Measurements from ENCODE around the gene PVR.
A peak's percentile ranks its signal among the peaks of the same experiment; 100 is the strongest.

The PVR gene

GRCh38 chr19:44637390-44637764, 6.3 kb upstream of the PVR start:
- Histone ChIP-seq H3K4me1 (peaks cover 2% of the 10 kb centered on the region; the same call in 1 of the 2 replicates), H3K4me3 (ENCODE audit: low read depth, low read length) (no peak overlapping the region), H3K27me3 (no peaks in the 10 kb centered on the region), H3K9me3 (no peaks in the 10 kb centered on the region), H3K36me3 (no peaks in the 10 kb centered on the region)
- no peak for TF ChIP-seq CTCF (IDR thresholded peaks at IDR 0.05; ENCODE audit: low read depth, low read length)
- DNase-seq: no peak

GRCh38 chr19:44640518-44640917, 3.2 kb upstream of the PVR start:
- Histone ChIP-seq H3K4me3 (ENCODE audit: low read depth, low read length) (no peak overlapping the region), H3K9me3 (no peaks in the 10 kb centered on the region), H3K27me3 (no peaks in the 10 kb centered on the region), H3K4me1 (no peaks in the 10 kb centered on the region; the same call in 1 of the 2 replicates), H3K36me3 (no peaks in the 10 kb centered on the region)
- no peak for DNase-seq
- no peak for TF ChIP-seq CTCF (IDR thresholded peaks at IDR 0.05; ENCODE audit: low read depth, low read length)

- TF ChIP-seq CTCF (IDR thresholded peaks at IDR 0.05; ENCODE audit: low read depth, low read length): no peak
- DNase-seq: no peak
- H3K36me3 ChIP-seq: peaks cover 5% of the 10 kb centered on the region
- H3K4me1 ChIP-seq: no peaks in the 10 kb centered on the region; the same call in 1 of the 2 replicates
- H3K27me3 ChIP-seq: no peaks in the 10 kb centered on the region
- no peaks in the 10 kb centered on the region for H3K9me3 ChIP-seq
- no peak overlapping the region for H3K4me3 ChIP-seq (ENCODE audit: low read depth, low read length)
Observed at GRCh38 chr19:44641501-44642265, 2.0 kb upstream of the PVR start.

- Histone ChIP-seq H3K4me1 (no peaks in the 10 kb centered on the region; the same call in 1 of the 2 replicates), H3K36me3 (peaks cover 9% of the 10 kb centered on the region)
- DNase-seq: no peak
Observed at GRCh38 chr19:44642377-44642776, 1.3 kb upstream of the PVR start.

GRCh38 chr19:44644402-44645016, 799 bp downstream of the PVR start:
- Histone ChIP-seq H3K9me3 (no peaks in the 10 kb centered on the region), H3K4me3 (ENCODE audit: low read depth, low read length) (peak overlapping the region; percentile 87), H3K4me1 (no peaks in the 10 kb centered on the region; the same call in 1 of the 2 replicates), H3K36me3 (peaks cover 21% of the 10 kb centered on the region), H3K27me3 (no peaks in the 10 kb centered on the region)
- no peak for TF ChIP-seq CTCF (IDR thresholded peaks at IDR 0.05; ENCODE audit: low read depth, low read length)
- DNase-seq: peak; percentile 50

More at GRCh38 chr19:44642377-44642776, 1.3 kb upstream of the PVR start:
- TF ChIP-seq CTCF (IDR thresholded peaks at IDR 0.05; ENCODE audit: low read depth, low read length): no peak
- no peak overlapping the region for H3K4me3 ChIP-seq (ENCODE audit: low read depth, low read length)
- no peaks in the 10 kb centered on the region for H3K27me3 ChIP-seq
- no peaks in the 10 kb centered on the region for H3K9me3 ChIP-seq
